GM19468 (cell line): ENCODE results near the gene SEMA6A.

Experiments
- ATAC-seq: cut with Tn5 transposase; IDR thresholded peaks from one replicate; pipeline ENCODE4 v1.9.1; 2021; ENCODE audit warnings: mild to moderate bottlenecking, moderate library complexity, moderate number of reproducible peaks; ENCODE audit not compliant: unreplicated experiment; ENCODE audit errors: extremely low read depth

The SEMA6A gene

GRCh38 chr5:116574367-116575325 lies at the start of gene SEMA6A:
Gene SEMA6A (minus strand): TSS chr5:116574823. CDS start chr5:116504944, 69,879 bp downstream.
- ATAC-seq: peak; percentile 26

GRCh38 chr5:116622375-116623050 lies 47.9 kb upstream of the SEMA6A start:
- ATAC-seq: no peak

GRCh38 chr5:116621599-116621998 lies 47.0 kb upstream of the SEMA6A start:
- no peak for ATAC-seq

- ATAC-seq: no peak
Measured at GRCh38 chr5:116616876-116617275, 42.3 kb upstream of the SEMA6A start.

- no peak for ATAC-seq
Measured at GRCh38 chr5:116614603-116614920, 39.9 kb upstream of the SEMA6A start.

- ATAC-seq: no peak
Measured at GRCh38 chr5:116613445-116613844, 38.8 kb upstream of the SEMA6A start.

GRCh38 chr5:116612431-116612830 lies 37.8 kb upstream of the SEMA6A start:
- no peak for ATAC-seq

GRCh38 chr5:116605310-116606070 lies 30.9 kb upstream of the SEMA6A start:
- no peak for ATAC-seq

GRCh38 chr5:116604805-116605204 lies 30.2 kb upstream of the SEMA6A start:
- no peak for ATAC-seq

- no peak for ATAC-seq
Measured at GRCh38 chr5:116600876-116601275, 26.3 kb upstream of the SEMA6A start.

GRCh38 chr5:116598911-116599310 lies 24.3 kb upstream of the SEMA6A start:
- ATAC-seq: no peak

- no peak for ATAC-seq
Measured at GRCh38 chr5:116595498-116595897, 20.9 kb upstream of the SEMA6A start.

GRCh38 chr5:116593340-116593739 lies 18.7 kb upstream of the SEMA6A start:
- no peak for ATAC-seq

GRCh38 chr5:116585227-116585626 lies 10.6 kb upstream of the SEMA6A start:
- no peak for ATAC-seq

- no peak for ATAC-seq
Measured at GRCh38 chr5:116583862-116584222, 9.2 kb upstream of the SEMA6A start.

GRCh38 chr5:116583085-116583861 lies 8.7 kb upstream of the SEMA6A start:
- no peak for ATAC-seq

GRCh38 chr5:116581910-116582309 lies 7.3 kb upstream of the SEMA6A start:
- ATAC-seq: no peak

GRCh38 chr5:116579144-116579543 lies 4.5 kb upstream of the SEMA6A start:
- no peak for ATAC-seq

GRCh38 chr5:116578676-116579075 lies 4.1 kb upstream of the SEMA6A start:
- ATAC-seq: no peak
